IMR-90 (cell line): ENCODE data around the gene KLK11. TPM values are rescaled to one million over a fixed set of nuclear protein-coding genes. Genes with fewer than 3 reads are reported as not detected.

ENCODE experiments used
- ATAC-seq: fragments of 200-7000 bp; cut with Tn5 transposase; 2 replicates; pipeline ENCODE4 v1.9.1; 2020; ENCODE audit warnings: low read depth, mild to moderate bottlenecking, moderate library complexity
- BruUV-seq: library from RNA; stranded (reverse); fragments of 400-500 nt; replicated peaks from 2 replicates; lab custom pipeline; 2021; lab: Mats Ljungman, UMichigan
- CTCF ChIA-PET: fragments of 300-600 bp; formaldehyde crosslinking; extraction: SDS; loops from one replicate; lab custom pipeline; 2021; ENCODE audit warnings: antibody characterized with exemption; lab: Yijun Ruan, JAX
- POLR2A ChIA-PET: fragments of 300-600 bp; sonication (Branson Sonifier 250); formaldehyde crosslinking; loops from one replicate; lab custom pipeline; 2022; ENCODE audit warnings: antibody characterized with exemption; ENCODE audit not compliant: unreplicated experiment; lab: Charles Lee
- DNase-seq: peaks from one replicate; pipeline ENCODE4 v3.0.0; 2013
- H2AFZ ChIP-seq: replicated peaks from 2 replicates; pipeline ENCODE3; 2013; ENCODE audit warnings: low read length, mild to moderate bottlenecking; ENCODE audit not compliant: poor library complexity
- H2AK5ac ChIP-seq: 2 replicates; pipeline ENCODE4 v1.6.1; 2013; ENCODE audit warnings: low read depth, low read length, inconsistent platforms
- H2AK9ac ChIP-seq: replicated peaks from 2 replicates; pipeline ENCODE3; 2013; ENCODE audit warnings: mild to moderate bottlenecking, low read depth, low read length, moderate library complexity; ENCODE audit not compliant: poor library complexity
- H2BK120ac ChIP-seq: 2 replicates; pipeline ENCODE4 v1.6.1; 2013; ENCODE audit warnings: low read depth, low read length, inconsistent platforms
- H2BK15ac ChIP-seq: 3 replicates; pipeline ENCODE4 v1.6.1; 2013; ENCODE audit warnings: low read depth, low read length, inconsistent platforms
- H2BK20ac ChIP-seq: 2 replicates; pipeline ENCODE4 v1.6.1; 2013; ENCODE audit warnings: low read depth, mild to moderate bottlenecking, inconsistent platforms, low read length, moderate library complexity
- H2BK5ac ChIP-seq: 2 replicates; pipeline ENCODE4 v1.6.1; 2013; ENCODE audit warnings: mild to moderate bottlenecking, low read depth, low read length, inconsistent platforms; ENCODE audit not compliant: poor library complexity, severe bottlenecking
- H3K14ac ChIP-seq: replicated peaks from 2 replicates; pipeline ENCODE4 v1.6.1; 2013; ENCODE audit warnings: low read depth, low read length, inconsistent platforms
- H3K18ac ChIP-seq: 2 replicates; pipeline ENCODE4 v1.6.1; 2013; ENCODE audit warnings: low read depth, low read length, control low read depth
- H3K23ac ChIP-seq: 2 replicates; pipeline ENCODE4 v1.6.1; 2013; ENCODE audit warnings: low read depth, low read length, inconsistent platforms
- H3K27ac ChIP-seq: 2 replicates; pipeline ENCODE4 v1.5.1; 2013; ENCODE audit warnings: mild to moderate bottlenecking, control low read depth, low read length; ENCODE audit not compliant: insufficient read depth
- H3K27me3 ChIP-seq: 2 replicates; pipeline ENCODE4 v1.6.1; 2013; ENCODE audit warnings: low read length; ENCODE audit not compliant: control insufficient read depth, insufficient read depth
- H3K36me3 ChIP-seq: 2 replicates; pipeline ENCODE4 v1.6.1; 2013; ENCODE audit warnings: low read length, mixed read lengths; ENCODE audit not compliant: control insufficient read depth, insufficient read depth
- H3K4ac ChIP-seq: 2 replicates; pipeline ENCODE4 v1.6.1; 2013; ENCODE audit warnings: low read depth, low read length, inconsistent platforms
- H3K4me1 ChIP-seq: 2 replicates; pipeline ENCODE4 v1.6.1; 2013; ENCODE audit warnings: low read length, mixed read lengths; ENCODE audit not compliant: control insufficient read depth, insufficient read depth
- H3K4me2 ChIP-seq: 2 replicates; pipeline ENCODE4 v1.6.1; 2013; ENCODE audit warnings: low read depth, mild to moderate bottlenecking, control low read depth, low read length, moderate library complexity
- H3K4me3 ChIP-seq: 2 replicates; pipeline ENCODE4 v1.5.1; 2013; ENCODE audit warnings: low read depth, mild to moderate bottlenecking, control low read depth, low read length, moderate library complexity; ENCODE audit not compliant: insufficient read depth
- H3K56ac ChIP-seq: 2 replicates; pipeline ENCODE4 v1.6.1; 2013; ENCODE audit warnings: low read length, inconsistent platforms; ENCODE audit not compliant: insufficient read depth; ENCODE audit errors: extremely low read depth
- H3K79me1 ChIP-seq, 2 experiments: 2 replicates each; pipeline ENCODE4 v1.6.1; 2013; ENCODE audit warnings: low read length in 2 of 2, inconsistent platforms in 1 of 2, low read depth in 1 of 2
- H3K9ac ChIP-seq: 2 replicates; pipeline ENCODE4 v1.6.1; 2013; ENCODE audit warnings: low read depth, low read length, control low read depth
- H3K9me1 ChIP-seq: 2 replicates; pipeline ENCODE4 v1.6.1; 2013; ENCODE audit warnings: low read length, inconsistent platforms; ENCODE audit not compliant: insufficient read depth
- H3K9me3 ChIP-seq: 2 replicates; pipeline ENCODE4 v1.6.1; 2013; ENCODE audit warnings: low read length; ENCODE audit not compliant: control insufficient read depth, insufficient read depth
- H4K20me1 ChIP-seq: 2 replicates; pipeline ENCODE4 v1.6.1; 2013; ENCODE audit warnings: low read length, inconsistent platforms; ENCODE audit not compliant: insufficient read depth
- H4K5ac ChIP-seq: 2 replicates; pipeline ENCODE4 v1.6.1; 2013; ENCODE audit warnings: mild to moderate bottlenecking, low read depth, low read length, control low read depth
- H4K8ac ChIP-seq, 2 experiments: 2 replicates each; pipeline ENCODE4 v1.6.1; 2013; ENCODE audit warnings: low read depth in 2 of 2, low read length in 2 of 2, control low read depth in 1 of 2, inconsistent platforms in 1 of 2
- H4K91ac ChIP-seq: 2 replicates; pipeline ENCODE4 v1.6.1; 2013; ENCODE audit warnings: low read depth, low read length, inconsistent platforms; ENCODE audit not compliant: insufficient read depth
- BHLHE40 ChIP-seq: fragments of 150-350 bp; IDR thresholded peaks from 2 replicates; pipeline ENCODE4 v1.6.1; 2016; ENCODE audit warnings: mild to moderate bottlenecking, low read depth, low read length
- CEBPB ChIP-seq: IDR thresholded peaks from 2 replicates; pipeline ENCODE4 v1.6.1; 2012; ENCODE audit warnings: low read depth, low read length, improper control_type of control experiment
- CHD1 ChIP-seq: IDR thresholded peaks from 2 replicates; pipeline ENCODE4 v1.6.1; 2012; ENCODE audit warnings: low read depth, low read length, improper control_type of control experiment
- FOS ChIP-seq: fragments of 150-350 bp; IDR thresholded peaks from 2 replicates; pipeline ENCODE4 v1.6.1; 2016; ENCODE audit warnings: low read depth, low read length
- SMC3 ChIP-seq: fragments of 150-350 bp; IDR thresholded peaks from 2 replicates; pipeline ENCODE4 v1.6.1; 2016; ENCODE audit warnings: low read depth, mild to moderate bottlenecking, antibody characterized with exemption, low read length, moderate library complexity
- WGBS, 2 experiments: methylation state at CpG; one replicate each; pipeline versions ENCODE4 v1.1.5 to v1.1.7; 2013; ENCODE audit warnings: missing lambda C conversion rate in 2 of 2; ENCODE audit not compliant: insufficient read length in 1 of 2; ENCODE audit errors: extremely low coverage in 2 of 2; 5-methylcytosine and 5-hydroxymethylcytosine counted together
- dilution Hi-C: fragments of 300-500 bp; cut with HindIII; formaldehyde crosslinking; loops from one replicate; pipeline ENCODE4 v1.14.3; 2018; ENCODE audit warnings: low sequenced_read_pairs; ENCODE audit not compliant: unreplicated experiment
- in situ Hi-C: fragments of 300-500 bp; cut with MboI; formaldehyde crosslinking; loops from 3 replicates; pipeline ENCODE4 v1.14.3; 2019; ENCODE audit warnings: low sequenced_read_pairs, inconsistent platforms, mixed read lengths
- intact Hi-C: fragments of 100-400 bp; cut with micrococcal nuclease; formaldehyde crosslinking; loops from 2 replicates; pipeline ENCODE4 v1.10.0; 2022
- polyA plus RNA-seq, 3 experiments: library from polyadenylated mRNA; depleted of rRNA; stranded (reverse); fragments of >200 nt; gene quantifications; 2 replicates each; pipeline ENCODE4 v1.2.3, GENCODE V29; 2012; ENCODE audit warnings: low replicate concordance in 1 of 3
- total RNA-seq: library from RNA; depleted of rRNA; stranded (reverse); fragments of >200 nt; gene quantifications from 2 replicates; pipeline ENCODE4 v1.2.3, GENCODE V29; 2012
- TF ChIP-seq, protein P1 (sequence below): conservative IDR thresholded peaks from 2 replicates; pipeline ENCODE4 v1.5.1; 2012; ENCODE audit warnings: mild to moderate bottlenecking, low read depth, low read length, improper control_type of control experiment

The KLK11 gene
- total and polyA plus RNA-seq, 2 of the 4 experiments (the other 2 are of a cell fraction): not detected

DNA sequence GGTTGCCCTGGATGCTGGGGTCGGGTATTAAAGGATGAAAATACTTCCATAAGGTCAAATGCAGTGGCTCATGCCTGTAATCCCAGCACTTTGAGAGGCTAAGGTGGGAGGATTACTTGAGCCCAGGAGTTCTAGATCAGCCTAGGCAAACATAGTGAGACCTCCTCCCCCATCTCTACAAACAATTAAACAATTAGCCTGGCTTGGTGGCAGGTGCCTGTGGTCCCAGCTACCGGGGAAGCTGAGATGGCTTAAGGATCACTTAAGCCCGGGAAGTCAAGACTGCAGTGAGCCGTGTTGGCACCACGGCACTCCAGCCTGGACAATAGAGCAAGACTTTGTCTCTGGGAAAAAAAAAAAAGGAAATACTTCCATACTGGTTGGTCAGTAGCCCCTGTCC is 1.5 kb downstream of the KLK11 start:
- Histone ChIP-seq H3K4me2 (no peak overlapping the region), H4K8ac (no peak overlapping the region), H3K4ac (no peak overlapping the region), H2BK20ac (no peak overlapping the region), H3K56ac (no peak overlapping the region), H4K20me1 (no peaks in the 10 kb centered on the region), H3K14ac (no peak overlapping the region), H2BK5ac (no peak overlapping the region), H3K36me3 (no peaks in the 10 kb centered on the region), H2BK15ac (no peak overlapping the region), H3K18ac (no peak overlapping the region), H3K27ac (no peak overlapping the region), H2AK9ac (no peak overlapping the region), H3K4me1 (no peaks in the 10 kb centered on the region), H2AK5ac (no peak overlapping the region), H2AFZ (no peak overlapping the region), H3K79me1 (no peaks in the 10 kb centered on the region), H4K5ac (no peak overlapping the region), H3K27me3 (peaks cover 3% of the 10 kb centered on the region), H3K9ac (no peak overlapping the region), H3K9me1 (no peaks in the 10 kb centered on the region), H3K23ac (no peak overlapping the region), H3K4me3 (no peak overlapping the region), H4K91ac (no peak overlapping the region), H2BK120ac (no peak overlapping the region), H3K9me3 (no peaks in the 10 kb centered on the region)
- ChIA-PET POLR2A (no interaction called here), CTCF (no interaction called here)
- no TSS peak for BruUV-seq
- DNase-seq (no peak), ATAC-seq (no peak)
- TF ChIP-seq CEBPB: no peak
- TF ChIP-seq, protein P1, sequence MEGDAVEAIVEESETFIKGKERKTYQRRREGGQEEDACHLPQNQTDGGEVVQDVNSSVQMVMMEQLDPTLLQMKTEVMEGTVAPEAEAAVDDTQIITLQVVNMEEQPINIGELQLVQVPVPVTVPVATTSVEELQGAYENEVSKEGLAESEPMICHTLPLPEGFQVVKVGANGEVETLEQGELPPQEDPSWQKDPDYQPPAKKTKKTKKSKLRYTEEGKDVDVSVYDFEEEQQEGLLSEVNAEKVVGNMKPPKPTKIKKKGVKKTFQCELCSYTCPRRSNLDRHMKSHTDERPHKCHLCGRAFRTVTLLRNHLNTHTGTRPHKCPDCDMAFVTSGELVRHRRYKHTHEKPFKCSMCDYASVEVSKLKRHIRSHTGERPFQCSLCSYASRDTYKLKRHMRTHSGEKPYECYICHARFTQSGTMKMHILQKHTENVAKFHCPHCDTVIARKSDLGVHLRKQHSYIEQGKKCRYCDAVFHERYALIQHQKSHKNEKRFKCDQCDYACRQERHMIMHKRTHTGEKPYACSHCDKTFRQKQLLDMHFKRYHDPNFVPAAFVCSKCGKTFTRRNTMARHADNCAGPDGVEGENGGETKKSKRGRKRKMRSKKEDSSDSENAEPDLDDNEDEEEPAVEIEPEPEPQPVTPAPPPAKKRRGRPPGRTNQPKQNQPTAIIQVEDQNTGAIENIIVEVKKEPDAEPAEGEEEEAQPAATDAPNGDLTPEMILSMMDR: no peak
- TF ChIP-seq SMC3: no peak
- no peak for TF ChIP-seq CHD1
- no peak for TF ChIP-seq BHLHE40
- TF ChIP-seq FOS: no peak
- in situ Hi-C loops: no loop called here
- intact Hi-C loops: no loop called here
- WGBS, 2 experiments: no CpG with 5 or more reads among the region's 5 CpGs
- dilution Hi-C loops: no loop called here
